GM12875 (cell line): Measurements from ENCODE around the gene TMEM176B.

Source experiments
- H3K4me3 ChIP-seq: one replicate; pipeline ENCODE4 v1.5.1; 2011; ENCODE audit warnings: low read depth, low read length, control low read depth
- CTCF ChIP-seq: IDR thresholded peaks from 2 replicates; pipeline ENCODE4 v1.5.1; 2011; ENCODE audit warnings: low read depth, mild to moderate bottlenecking, control low read depth, inconsistent platforms, low read length, moderate library complexity, borderline replicate concordance; ENCODE audit not compliant: insufficient read depth

TMEM176B gene

GRCh38 chr7:150748376-150748775, 51.8 kb downstream of the TMEM176B start:
- no peak overlapping the region for H3K4me3 ChIP-seq
- no peak for TF ChIP-seq CTCF

GRCh38 chr7:150746921-150747320, 53.2 kb downstream of the TMEM176B start:
- H3K4me3 ChIP-seq = no peak overlapping the region
- TF ChIP-seq CTCF = no peak

GRCh38 chr7:150745876-150746275, 54.3 kb downstream of the TMEM176B start:
- H3K4me3 ChIP-seq = no peak overlapping the region
- TF ChIP-seq CTCF = no peak

- no peak for TF ChIP-seq CTCF
- no peak overlapping the region for H3K4me3 ChIP-seq
Measured at GRCh38 chr7:150745086-150745485, 55.1 kb downstream of the TMEM176B start.

- TF ChIP-seq CTCF = no peak
- H3K4me3 ChIP-seq = no peak overlapping the region
Measured at GRCh38 chr7:150744041-150744656, 56.0 kb downstream of the TMEM176B start.

GRCh38 chr7:150742286-150742968, 57.7 kb downstream of the TMEM176B start:
- H3K4me3 ChIP-seq = no peak overlapping the region
- no peak for TF ChIP-seq CTCF
